Activated naive CD8-positive, alpha-beta T cell treated with anti-CD3 and anti-CD28 coated beads, Interleukin-2, amount 10 ng/mL, durations not matched to agents 7 days and 5 days (primary cell): ENCODE measurements around the gene TPRA1. TPM values are rescaled to one million over a fixed set of nuclear protein-coding genes. Genes with fewer than 3 reads are reported as not detected.
"Not testable (repeated sequence)": the region's sequence is repeated elsewhere in the genome, so short reads cannot be mapped to it uniquely, and the experiment has no call there.

Experiments used
- ATAC-seq: fragments of 150-1000 bp; cut with Tn5 transposase; one replicate; pipeline ENCODE4 v1.10.0; 2021; ENCODE audit warnings: low read depth, moderate library complexity
- POLR2A ChIA-PET: fragments of 350-600 bp; sonication (Branson Sonifier 250); formaldehyde crosslinking; loops from one replicate; lab custom pipeline; 2021; ENCODE audit warnings: antibody characterized with exemption; lab: Charles Lee
- DNase-seq: peaks from one replicate; pipeline ENCODE4 v3.0.0; 2021
- H3K27ac Mint-ChIP-seq: one replicate; pipeline ENCODE4 v1.8.0; 2022; ENCODE audit warnings: mild to moderate bottlenecking, mixed read lengths
- H3K27me3 Mint-ChIP-seq: one replicate; pipeline ENCODE4 v1.8.0; 2022; ENCODE audit warnings: mild to moderate bottlenecking, moderate library complexity, mixed read lengths
- H3K36me3 Mint-ChIP-seq: one replicate; pipeline ENCODE4 v1.8.0; 2021; ENCODE audit warnings: mild to moderate bottlenecking, mixed read lengths
- H3K4me1 Mint-ChIP-seq: one replicate; pipeline ENCODE4 v1.8.0; 2021; ENCODE audit warnings: mixed read lengths
- H3K4me3 Mint-ChIP-seq: one replicate; pipeline ENCODE4 v1.8.0; 2022; ENCODE audit warnings: mild to moderate bottlenecking, moderate library complexity, mixed read lengths
- H3K9me3 Mint-ChIP-seq: one replicate; pipeline ENCODE4 v1.8.0; 2021; ENCODE audit warnings: mixed read lengths
- total RNA-seq, 2 experiments: library from RNA; stranded (reverse); gene quantifications; one replicate each; pipeline ENCODE4 v1.2.3, GENCODE V29; 2021

TPRA1 gene
- total RNA-seq, 2 experiments from 2014 or later: 33.6 to 33.9 TPM

DNA sequence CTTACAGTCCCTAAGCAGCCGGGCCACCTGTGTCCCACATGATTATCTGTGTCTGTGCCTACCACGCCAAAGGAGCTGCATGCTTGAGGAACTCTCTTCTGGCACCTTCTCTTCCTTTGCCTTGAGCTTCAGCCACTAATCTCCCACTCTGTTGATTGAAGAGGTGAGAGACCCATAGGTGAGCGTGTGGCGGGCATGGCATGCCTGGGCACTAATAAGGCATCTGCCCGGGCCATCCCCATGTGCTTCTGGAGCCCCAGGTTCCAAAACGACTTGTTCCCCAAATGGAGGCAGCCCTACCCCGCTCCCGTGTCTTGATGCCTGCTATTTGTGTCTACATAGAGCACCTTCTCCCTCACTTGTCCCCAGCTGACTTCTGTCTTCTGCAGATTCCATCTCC is 20.7 kb upstream of the TPRA1 start:
- no peak overlapping the region for H3K27ac Mint-ChIP-seq

DNA sequence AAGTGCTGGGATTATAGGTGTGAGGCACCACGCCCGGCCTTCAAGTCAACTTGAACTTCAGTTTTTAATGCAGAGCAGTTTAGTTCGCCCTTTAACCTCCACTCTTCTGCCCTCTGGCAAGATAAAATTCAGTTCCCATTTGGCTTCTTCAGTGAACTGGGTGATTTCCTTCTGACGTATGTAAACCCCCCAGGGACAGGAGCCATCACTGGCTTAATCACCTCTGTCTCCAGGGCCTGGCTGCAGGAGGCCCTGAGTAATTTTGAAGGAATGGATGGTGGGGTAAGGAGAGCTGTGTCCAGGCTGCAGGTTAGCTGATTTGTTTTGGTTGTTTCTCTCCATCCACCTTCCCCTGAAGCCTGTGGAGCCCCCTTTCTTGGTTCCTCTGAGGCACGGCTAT is 19.6 kb upstream of the TPRA1 start:
- Mint-ChIP-seq H3K4me3 (no peak overlapping the region), H3K36me3 (peaks cover 36% of the 10 kb centered on the region), H3K9me3 (no peaks in the 10 kb centered on the region), H3K27ac (no peak overlapping the region), H3K27me3 (no peaks in the 10 kb centered on the region), H3K4me1 (peaks cover 24% of the 10 kb centered on the region)
- no peak for DNase-seq
- POLR2A ChIA-PET: interaction anchor here (1.1 to 2.0 kb wide), 2 partner anchors 11 to 35 kb away, joined by 3 to 6 read pairs; no protein-coding TSS in a partner anchor
- no peak for ATAC-seq

More for the DNA sequence above, 20.7 kb upstream of the TPRA1 start:
- Mint-ChIP-seq H3K36me3 (peaks cover 36% of the 10 kb centered on the region), H3K4me3 (no peak overlapping the region), H3K9me3 (no peaks in the 10 kb centered on the region), H3K27me3 (no peaks in the 10 kb centered on the region), H3K4me1 (peaks cover 24% of the 10 kb centered on the region)
- POLR2A ChIA-PET: interaction anchor here (1.0 to 2.0 kb wide), 2 partner anchors 12 to 13 kb away, joined by 4 to 6 read pairs; no protein-coding TSS in a partner anchor
- DNase-seq (no peak), ATAC-seq (no peak)

DNA sequence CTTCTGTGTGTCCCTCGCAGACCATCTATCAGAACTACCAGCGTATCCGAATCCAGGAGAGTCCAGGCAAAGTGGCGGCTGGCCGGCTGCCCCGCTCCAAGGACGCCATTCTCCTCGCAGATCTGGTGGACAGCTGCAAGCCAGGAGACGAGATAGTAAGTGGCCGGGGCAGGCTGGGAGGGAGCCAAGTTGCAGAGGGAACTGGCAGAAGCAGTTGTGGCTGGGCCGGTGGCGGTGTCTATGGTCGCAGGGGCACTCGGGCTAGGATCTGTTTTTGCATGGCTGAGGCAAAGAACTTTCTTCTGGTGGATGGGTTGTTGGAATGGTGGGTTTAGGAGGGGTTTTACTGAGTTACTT is 17.8 kb upstream of the TPRA1 start:
- peaks cover 33% of the 10 kb centered on the region for H3K36me3 Mint-ChIP-seq

DNA sequence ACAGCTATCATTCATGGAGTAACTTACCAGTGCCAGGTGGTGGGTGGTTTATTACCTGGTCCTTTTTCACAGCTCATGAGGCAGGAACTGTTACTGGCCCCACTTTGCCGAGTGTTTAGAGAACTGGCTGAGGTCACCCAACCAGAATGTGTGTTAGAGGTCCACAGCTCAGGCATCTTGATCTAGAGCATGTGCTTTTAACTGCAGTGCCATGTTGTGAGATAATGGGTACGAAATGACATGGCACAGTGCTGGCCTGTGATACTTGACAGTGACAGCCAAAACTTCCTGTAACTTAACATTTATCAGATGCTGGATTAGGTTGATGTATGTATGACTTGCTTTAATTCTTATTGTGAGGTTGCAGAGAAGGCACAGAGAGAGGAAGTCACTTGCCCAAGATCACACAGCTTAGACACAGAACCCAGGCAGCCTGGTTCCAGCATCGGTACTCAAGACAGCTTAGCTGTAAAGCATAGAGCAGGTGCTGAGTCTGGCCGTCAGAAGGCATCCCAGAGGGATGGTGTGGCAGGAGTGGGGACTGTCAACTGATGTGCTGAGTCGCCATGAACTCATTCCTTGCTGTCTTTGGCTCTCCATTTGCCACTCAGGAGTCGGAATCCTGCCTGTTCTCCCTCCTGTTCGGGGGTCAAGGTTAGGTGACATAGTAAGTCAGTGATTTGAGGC is 17.3 kb upstream of the TPRA1 start:
- POLR2A ChIA-PET: interaction anchor here (0.5 to 1.0 kb wide), 2 partner anchors 10 to 26 kb away, joined by 4 to 5 read pairs; no protein-coding TSS in a partner anchor
- peaks cover 22% of the 10 kb centered on the region for H3K4me1 Mint-ChIP-seq

More for the DNA sequence above, 17.8 kb upstream of the TPRA1 start:
- peak overlapping the region; percentile 60 for H3K27ac Mint-ChIP-seq
- no peaks in the 10 kb centered on the region for H3K9me3 Mint-ChIP-seq
- POLR2A ChIA-PET: interaction anchor here (0.8 kb wide), 1 partner anchor 9 kb away, joined by 3 read pairs; no protein-coding TSS in a partner anchor
- no peak for ATAC-seq
- H3K4me3 Mint-ChIP-seq: no peak overlapping the region
- DNase-seq: no peak
- H3K4me1 Mint-ChIP-seq: peaks cover 22% of the 10 kb centered on the region
- no peaks in the 10 kb centered on the region for H3K27me3 Mint-ChIP-seq

DNA sequence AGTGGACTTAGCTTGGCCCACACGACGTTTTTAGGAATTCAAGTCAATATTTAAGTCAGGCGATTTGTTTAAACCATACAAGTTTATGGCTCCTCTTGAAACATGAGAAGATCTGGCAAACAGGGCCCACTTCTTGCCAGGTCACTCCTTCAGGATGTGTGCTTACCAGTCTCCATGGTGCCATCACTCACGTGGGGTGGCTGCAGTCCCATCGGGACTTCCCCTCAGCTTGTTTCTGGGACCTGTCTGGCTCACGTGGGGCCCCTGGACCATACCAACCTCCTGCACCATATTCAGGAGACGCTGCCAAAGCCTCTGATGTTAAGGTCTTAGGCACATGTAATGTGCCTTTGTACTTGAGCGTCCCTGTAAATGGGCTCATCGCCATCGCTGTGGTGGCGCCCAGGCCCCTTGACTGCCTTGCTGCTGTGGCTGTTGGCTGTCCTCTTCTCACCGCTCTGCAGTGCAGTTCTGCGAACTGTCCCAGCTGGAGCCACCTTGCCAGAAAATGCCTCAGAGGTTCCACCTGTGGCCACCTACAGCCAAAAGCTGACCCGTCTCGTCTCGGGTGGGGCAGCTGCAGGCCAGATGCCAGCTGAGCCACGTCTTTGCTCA is 16.6 kb upstream of the TPRA1 start:
- no peak overlapping the region for H3K27ac Mint-ChIP-seq
- DNase-seq (no peak), ATAC-seq (no peak)
- H3K27me3 Mint-ChIP-seq: no peaks in the 10 kb centered on the region
- POLR2A ChIA-PET: interaction anchor here (0.5 to 1.2 kb wide), 3 partner anchors 9 to 25 kb away, joined by 4 to 5 read pairs (median 5); no protein-coding TSS in a partner anchor
- H3K4me3 Mint-ChIP-seq: no peak overlapping the region
- H3K36me3 Mint-ChIP-seq: peaks cover 33% of the 10 kb centered on the region
- H3K9me3 Mint-ChIP-seq: no peaks in the 10 kb centered on the region
- H3K4me1 Mint-ChIP-seq: peaks cover 26% of the 10 kb centered on the region

More for the DNA sequence above, 17.3 kb upstream of the TPRA1 start:
- H3K27ac Mint-ChIP-seq: no peak overlapping the region
- ATAC-seq (no peak), DNase-seq (no peak)
- no peaks in the 10 kb centered on the region for H3K9me3 Mint-ChIP-seq
- H3K27me3 Mint-ChIP-seq: no peaks in the 10 kb centered on the region
- H3K36me3 Mint-ChIP-seq: peaks cover 30% of the 10 kb centered on the region
- H3K4me3 Mint-ChIP-seq: no peak overlapping the region

DNA sequence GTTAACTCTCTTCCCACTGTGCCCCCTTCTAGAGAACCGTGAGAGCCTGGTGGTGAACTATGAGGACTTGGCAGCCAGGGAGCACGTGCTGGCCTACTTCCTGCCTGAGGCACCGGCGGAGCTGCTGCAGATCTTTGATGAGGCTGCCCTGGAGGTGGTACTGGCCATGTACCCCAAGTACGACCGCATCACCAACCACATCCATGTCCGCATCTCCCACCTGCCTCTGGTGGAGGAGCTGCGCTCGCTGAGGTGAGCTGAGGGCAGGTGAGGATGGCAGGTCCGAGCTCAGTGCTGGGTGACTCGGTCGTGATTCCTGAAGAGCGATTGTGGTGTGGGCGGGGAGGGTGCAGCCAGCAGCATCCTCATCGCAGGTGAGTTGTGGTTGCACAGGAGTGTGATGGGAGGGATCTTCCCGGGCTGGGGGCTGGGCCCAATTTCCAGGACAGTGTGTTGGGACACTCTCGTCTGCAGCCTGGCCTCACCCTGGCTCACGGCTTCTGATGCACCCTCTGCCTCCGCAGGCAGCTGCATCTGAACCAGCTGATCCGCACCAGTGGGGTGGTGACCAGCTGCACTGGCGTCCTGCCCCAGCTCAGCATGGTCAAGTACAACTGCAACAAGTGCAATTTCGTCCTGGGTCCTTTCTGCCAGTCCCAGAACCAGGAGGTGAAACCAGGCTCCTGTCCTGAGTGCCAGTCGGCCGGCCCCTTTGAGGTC is 15.7 kb upstream of the TPRA1 start:
- Mint-ChIP-seq H3K9me3 (no peaks in the 10 kb centered on the region), H3K36me3 (peaks cover 38% of the 10 kb centered on the region), H3K4me1 (peaks cover 33% of the 10 kb centered on the region), H3K27me3 (no peaks in the 10 kb centered on the region), H3K27ac (no peak overlapping the region), H3K4me3 (no peak overlapping the region)
- DNase-seq (no peak), ATAC-seq (no peak)
- POLR2A ChIA-PET: interaction anchor here (1.2 kb wide), 1 partner anchor 17 kb away, joined by 5 read pairs; no protein-coding TSS in a partner anchor

DNA sequence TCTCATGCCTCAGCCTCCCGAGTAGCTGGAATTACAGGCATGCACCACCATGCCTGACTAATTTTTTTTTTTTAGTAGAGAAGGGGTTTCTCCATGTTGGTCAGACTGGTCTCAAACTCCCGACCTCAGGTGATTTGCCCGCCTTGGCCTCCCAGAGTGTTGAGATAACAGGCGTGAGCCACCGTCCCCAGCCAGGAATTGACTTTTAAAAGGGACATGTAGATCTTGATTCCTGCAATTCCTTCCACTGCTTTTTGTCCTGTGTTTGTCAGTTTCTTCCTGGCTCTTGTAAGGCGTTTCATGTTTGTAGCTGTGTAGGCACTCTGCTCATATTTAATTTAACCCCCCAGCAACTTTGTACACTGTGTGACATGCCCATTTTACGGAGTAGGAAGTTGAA is 15.0 kb upstream of the TPRA1 start:
- not testable (repeated sequence) for H3K9me3 Mint-ChIP-seq, ATAC-seq, H3K27ac Mint-ChIP-seq, H3K27me3 Mint-ChIP-seq, H3K4me3 Mint-ChIP-seq, DNase-seq
- Mint-ChIP-seq H3K36me3 (peaks cover 40% of the 10 kb centered on the region), H3K4me1 (peaks cover 39% of the 10 kb centered on the region)
- POLR2A ChIA-PET: interaction anchor here (1.2 kb wide), 1 partner anchor 17 kb away, joined by 5 read pairs; no protein-coding TSS in a partner anchor

DNA sequence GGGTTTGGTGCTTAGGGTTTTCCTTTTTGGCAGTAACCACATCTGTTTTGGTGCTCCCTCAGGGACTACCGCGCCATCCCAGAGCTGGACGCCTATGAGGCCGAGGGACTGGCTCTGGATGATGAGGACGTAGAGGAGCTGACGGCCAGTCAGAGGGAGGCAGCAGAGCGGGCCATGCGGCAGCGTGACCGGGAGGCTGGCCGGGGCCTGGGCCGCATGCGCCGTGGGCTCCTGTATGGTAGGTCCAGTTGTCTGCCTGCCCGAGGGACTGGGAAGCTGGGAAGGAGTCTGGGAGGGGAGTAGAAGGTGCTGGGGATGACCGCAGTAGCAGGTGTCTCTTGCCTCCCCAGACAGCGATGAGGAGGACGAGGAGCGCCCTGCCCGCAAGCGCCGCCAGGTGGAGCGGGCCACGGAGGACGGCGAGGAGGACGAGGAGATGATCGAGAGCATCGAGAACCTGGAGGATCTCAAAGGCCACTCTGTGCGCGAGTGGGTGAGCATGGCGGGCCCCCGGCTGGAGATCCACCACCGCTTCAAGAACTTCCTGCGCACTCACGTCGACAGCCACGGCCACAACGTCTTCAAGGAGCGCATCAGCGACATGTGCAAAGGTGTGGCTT is 14.1 kb upstream of the TPRA1 start:
- POLR2A ChIA-PET: no interaction called here
- no peak for DNase-seq

DNA sequence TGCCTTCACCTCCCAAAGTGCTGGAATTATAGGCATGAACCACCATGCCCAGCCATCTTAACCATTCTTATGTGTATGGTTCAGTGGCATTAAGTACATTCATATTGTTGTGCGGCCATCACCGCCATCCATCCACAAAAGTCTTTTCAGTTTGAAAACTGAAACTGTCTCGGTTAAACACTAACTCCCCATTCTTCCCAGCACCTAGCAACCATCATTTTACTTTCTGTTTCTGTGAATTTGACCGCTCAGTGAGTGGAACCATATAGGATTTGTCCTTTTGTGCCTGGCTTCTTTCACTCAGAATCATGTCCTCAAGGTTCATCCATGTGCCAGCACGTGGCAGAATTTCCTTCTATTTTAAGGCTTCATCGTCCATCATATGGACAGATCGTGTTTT is 13.5 kb upstream of the TPRA1 start:
- ATAC-seq: no peak
- no peaks in the 10 kb centered on the region for H3K27me3 Mint-ChIP-seq
- H3K27ac Mint-ChIP-seq: peak overlapping the region; percentile 57
- H3K4me1 Mint-ChIP-seq: peaks cover 45% of the 10 kb centered on the region
- no peak overlapping the region for H3K4me3 Mint-ChIP-seq
- peaks cover 48% of the 10 kb centered on the region for H3K36me3 Mint-ChIP-seq
- H3K9me3 Mint-ChIP-seq: no peaks in the 10 kb centered on the region
- POLR2A ChIA-PET: no interaction called here
- DNase-seq: no peak

More for the DNA sequence above, 14.1 kb upstream of the TPRA1 start:
- no peak overlapping the region for H3K4me3 Mint-ChIP-seq
- H3K27me3 Mint-ChIP-seq: no peaks in the 10 kb centered on the region
- no peaks in the 10 kb centered on the region for H3K9me3 Mint-ChIP-seq
- no peak for ATAC-seq
- H3K4me1 Mint-ChIP-seq: peaks cover 43% of the 10 kb centered on the region
- peaks cover 45% of the 10 kb centered on the region for H3K36me3 Mint-ChIP-seq
- H3K27ac Mint-ChIP-seq: no peak overlapping the region

DNA sequence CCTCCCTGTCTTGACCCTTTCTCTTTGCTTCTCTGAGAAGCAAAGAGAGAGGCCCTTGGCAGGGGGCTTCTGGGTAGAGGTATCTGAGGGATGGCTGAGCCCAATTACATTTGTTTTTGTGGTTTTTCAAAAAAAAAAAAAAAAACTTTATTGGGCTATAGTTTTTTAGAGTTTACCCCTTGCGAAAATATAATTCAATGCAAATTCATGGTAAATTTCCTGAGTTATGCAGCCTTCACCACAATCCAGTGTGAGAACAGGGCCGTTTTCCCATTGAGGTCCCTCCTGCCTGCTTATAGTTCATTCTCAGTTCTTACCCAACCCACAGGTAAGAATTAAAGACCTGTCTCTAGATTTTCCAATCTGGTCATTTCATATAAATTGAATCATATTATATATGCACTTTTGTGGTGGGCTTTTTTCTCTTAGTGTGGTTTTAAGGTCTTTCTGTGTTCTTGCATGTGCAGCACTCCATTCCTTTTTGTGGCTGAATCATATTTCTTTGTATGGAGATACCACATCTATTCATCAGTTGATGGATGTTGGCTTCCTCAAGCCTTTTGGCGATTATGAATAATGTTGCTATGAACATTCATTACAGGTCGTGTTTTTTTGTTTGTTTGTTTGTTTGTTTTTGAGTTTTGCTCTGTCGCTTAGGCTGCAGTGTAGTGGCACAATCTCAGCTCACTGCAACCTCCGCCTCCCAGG is 10.4 kb upstream of the TPRA1 start:
- no peak for DNase-seq

DNA sequence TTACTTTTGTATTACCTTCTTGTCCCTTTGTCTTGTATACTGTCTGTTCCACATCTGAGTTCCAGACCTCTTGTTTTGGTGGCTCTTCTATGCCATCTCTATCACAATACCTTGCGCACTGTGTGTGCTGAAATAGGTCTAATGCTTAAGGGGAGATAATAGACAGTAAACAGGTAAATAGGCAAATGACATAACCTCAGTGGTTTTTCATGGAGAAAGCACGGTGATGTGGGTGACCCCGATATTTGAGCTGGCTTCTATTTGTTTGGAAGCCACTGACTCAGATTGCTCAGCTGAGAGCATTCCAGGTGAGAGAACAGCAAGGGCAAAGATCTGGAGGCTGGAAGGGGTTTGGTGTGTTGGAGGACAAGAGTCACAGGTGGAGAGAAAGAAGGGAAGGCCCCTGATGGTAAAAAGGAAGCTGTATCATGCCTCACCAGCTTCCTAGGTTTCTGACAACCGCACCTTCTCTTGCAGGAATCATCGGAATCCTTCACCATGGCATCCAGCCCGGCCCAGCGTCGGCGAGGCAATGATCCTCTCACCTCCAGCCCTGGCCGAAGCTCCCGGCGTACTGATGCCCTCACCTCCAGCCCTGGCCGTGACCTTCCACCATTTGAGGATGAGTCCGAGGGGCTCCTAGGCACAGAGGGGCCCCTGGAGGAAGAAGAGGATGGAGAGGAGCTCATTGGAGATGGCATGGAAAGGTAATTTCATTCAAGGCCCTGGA is 8.5 kb upstream of the TPRA1 start:
- no peaks in the 10 kb centered on the region for H3K27me3 Mint-ChIP-seq
- H3K36me3 Mint-ChIP-seq: peaks cover 35% of the 10 kb centered on the region
- H3K4me1 Mint-ChIP-seq: peaks cover 48% of the 10 kb centered on the region
- no peak for DNase-seq
- peak overlapping the region; percentile 92 for H3K4me3 Mint-ChIP-seq
- no peak for ATAC-seq
- H3K27ac Mint-ChIP-seq: peak overlapping the region; percentile 93
- POLR2A ChIA-PET: interaction anchor here (0.7 to 3.6 kb wide), 9 partner anchors 9 to 454 kb away, joined by 3 to 24 read pairs (median 7); partner anchors contain the start of genes ABTB1, SEC61A1 and TPRA1
- H3K9me3 Mint-ChIP-seq: no peaks in the 10 kb centered on the region

More for the DNA sequence above, 10.4 kb upstream of the TPRA1 start:
- no peaks in the 10 kb centered on the region for H3K9me3 Mint-ChIP-seq
- H3K27me3 Mint-ChIP-seq: no peaks in the 10 kb centered on the region
- H3K36me3 Mint-ChIP-seq: peaks cover 37% of the 10 kb centered on the region
- no peak overlapping the region for H3K27ac Mint-ChIP-seq
- H3K4me3 Mint-ChIP-seq: peak overlapping the region; percentile 50
- ATAC-seq: no peak
- peaks cover 52% of the 10 kb centered on the region for H3K4me1 Mint-ChIP-seq
- POLR2A ChIA-PET: interaction anchor here (3.4 kb wide), 1 partner anchor 71 kb away, joined by 18 read pairs; the partner anchor contains the start of gene ABTB1
